Liver (tissue), 9 donors: Measurements from ENCODE around the gene CASP3. TPM values are rescaled to one million over a fixed set of nuclear protein-coding genes. Genes with fewer than 3 reads are reported as not detected.
A peak's percentile ranks its signal among the peaks of the same experiment; 100 is the strongest.

Experiments
- DNase-seq: peaks from one replicate; pipeline ENCODE4 v3.0.0-alpha.2; 2017; ENCODE audit warnings: low spot score
- H3K27ac ChIP-seq, 2 donors: one replicate each; pipeline ENCODE4 v1.7.0; 2013; ENCODE audit warnings: inconsistent platforms in 2 of 2, low read length in 2 of 2, control low read depth in 1 of 2, low read depth in 1 of 2, mild to moderate bottlenecking in 1 of 2
- H3K27me3 ChIP-seq, 4 donors: one replicate each; pipeline versions ENCODE4 v1.6.1 to v1.7.0; 2013; ENCODE audit warnings: low read length in 3 of 4, inconsistent platforms in 1 of 4, mild to moderate bottlenecking in 1 of 4, moderate library complexity in 1 of 4; ENCODE audit not compliant: control insufficient read depth in 4 of 4, insufficient read depth in 4 of 4
- H3K36me3 ChIP-seq, 4 donors: one replicate each; pipeline versions ENCODE4 v1.6.1 to v1.7.0; 2013; ENCODE audit warnings: low read length in 3 of 4, mild to moderate bottlenecking in 3 of 4, low read depth in 1 of 4, moderate library complexity in 1 of 4; ENCODE audit not compliant: control insufficient read depth in 4 of 4, insufficient read depth in 3 of 4
- H3K4me1 ChIP-seq, 4 donors: one replicate each; pipeline versions ENCODE4 v1.6.1 to v1.7.0; 2013; ENCODE audit warnings: low read length in 3 of 4, mild to moderate bottlenecking in 3 of 4, moderate library complexity in 1 of 4; ENCODE audit not compliant: control insufficient read depth in 4 of 4, insufficient read depth in 4 of 4
- H3K4me3 ChIP-seq, 3 donors: one replicate each; pipeline versions ENCODE4 v1.6.1 to v1.7.0; 2013; ENCODE audit warnings: low read length in 3 of 3, control low read depth in 1 of 3, low read depth in 1 of 3, mild to moderate bottlenecking in 1 of 3
- H3K9ac ChIP-seq, 2 donors: one replicate each; pipeline ENCODE4 v1.7.0; 2013; ENCODE audit warnings: low read length in 2 of 2, mild to moderate bottlenecking in 2 of 2, moderate library complexity in 2 of 2, control low read depth in 1 of 2, low read depth in 1 of 2
- H3K9me3 ChIP-seq, 4 donors: one replicate each; pipeline versions ENCODE4 v1.6.1 to v1.7.0; 2013; ENCODE audit warnings: low read length in 3 of 4; ENCODE audit not compliant: control insufficient read depth in 4 of 4
- EGR1 ChIP-seq, 2 donors: IDR thresholded peaks; 2 replicates each; pipeline ENCODE4 v1.6.1; 2016 to 2018; ENCODE audit warnings: antibody characterized with exemption in 2 of 2, low read depth in 2 of 2
- FOXA1 ChIP-seq: IDR thresholded peaks from 2 replicates; pipeline ENCODE4 v1.6.1; 2016; ENCODE audit warnings: antibody characterized with exemption
- FOXA2 ChIP-seq: IDR thresholded peaks from 2 replicates; pipeline ENCODE4 v1.6.1; 2016; ENCODE audit warnings: antibody characterized with exemption
- GABPA ChIP-seq, 2 donors: IDR thresholded peaks in 1 of 2; conservative IDR thresholded peaks in 1 of 2; 2 replicates each; pipeline ENCODE4 v1.6.1; 2016; ENCODE audit warnings: antibody characterized with exemption in 2 of 2, mild to moderate bottlenecking in 1 of 2, moderate library complexity in 1 of 2
- HNF4A ChIP-seq, 2 donors: conservative IDR thresholded peaks; 2 replicates each; pipeline ENCODE4 v1.6.1; 2016; ENCODE audit warnings: antibody characterized with exemption in 2 of 2, mild to moderate bottlenecking in 2 of 2
- HNF4G ChIP-seq: IDR thresholded peaks from 2 replicates; pipeline ENCODE4 v1.6.1; 2016; ENCODE audit warnings: antibody characterized with exemption
- JUND ChIP-seq, 2 donors: IDR thresholded peaks; 2 replicates each; pipeline ENCODE4 v1.6.1; 2016; ENCODE audit warnings: antibody characterized with exemption in 2 of 2
- NR2F2 ChIP-seq: IDR thresholded peaks from 2 replicates; pipeline ENCODE4 v1.6.1; 2016; ENCODE audit warnings: antibody characterized with exemption
- RAD21 ChIP-seq, 2 donors: IDR thresholded peaks; 2 replicates each; pipeline ENCODE4 v1.6.1; 2016; ENCODE audit warnings: antibody characterized with exemption in 2 of 2, mild to moderate bottlenecking in 2 of 2
- RXRA ChIP-seq, 2 donors: IDR thresholded peaks; 2 replicates each; pipeline ENCODE4 v1.6.1; 2017 to 2018; ENCODE audit warnings: antibody characterized with exemption in 2 of 2, mild to moderate bottlenecking in 1 of 2
- SP1 ChIP-seq: IDR thresholded peaks from 2 replicates; pipeline ENCODE4 v1.6.1; 2018; ENCODE audit warnings: antibody characterized with exemption, mild to moderate bottlenecking
- TAF1 ChIP-seq: conservative IDR thresholded peaks from 2 replicates; pipeline ENCODE4 v1.6.1; 2016; ENCODE audit warnings: antibody characterized with exemption, mild to moderate bottlenecking
- YY1 ChIP-seq: IDR thresholded peaks from 2 replicates; pipeline ENCODE4 v1.6.1; 2016; ENCODE audit warnings: antibody characterized with exemption, mild to moderate bottlenecking
- WGBS: extraction: QIAGEN DNeasy Blood & Tissue Kit; methylation state at CpG from one replicate; pipeline ENCODE4 v1.1.7; 2013; 5-methylcytosine and 5-hydroxymethylcytosine counted together
- polyA plus RNA-seq, 2 donors: library from polyadenylated mRNA; stranded (reverse) in 1 of 2; unstranded in 1 of 2; fragments of 200-250 nt in 1 of 2; fragments of >200 nt in 1 of 2; fragmentation: Nextera tagmentation in 1 of 2; extraction: Ambion mirVana in 1 of 2; gene quantifications; one replicate each; pipeline versions ENCODE4 v1.2.1 to v1.2.3, GENCODE V29; 2013 to 2015
- total RNA-seq, 2 donors: library from RNA; depleted of rRNA; stranded (reverse); fragments of >200 nt; gene quantifications; one replicate each; pipeline ENCODE4 v1.2.3, GENCODE V29; 2014
- TF ChIP-seq, protein P1 (sequence below): IDR thresholded peaks from 2 replicates; pipeline ENCODE4 v1.6.1; 2016; ENCODE audit warnings: antibody characterized with exemption
- TF ChIP-seq, protein P2 (sequence below): IDR thresholded peaks from 2 replicates; pipeline ENCODE4 v1.6.1; 2016; ENCODE audit warnings: antibody characterized with exemption
- TF ChIP-seq, protein P3 (sequence below): fragments of 150-350 bp; IDR thresholded peaks from 2 replicates; pipeline ENCODE4 v1.5.1; 2017; ENCODE audit warnings: improper control_type of control experiment, low read depth, low read length; ENCODE audit not compliant: missing input control
- TF ChIP-seq, protein P4 (sequence below): IDR thresholded peaks from 2 replicates; pipeline ENCODE4 v1.6.1; 2016; ENCODE audit warnings: antibody characterized with exemption
- donor health status: healthy.
- donor health status: healthy.
- donor health status: healthy.
- donor health status: healthy.
- donor health status: healthy.

The CASP3 gene
- total and polyA plus RNA-seq, 4 donors: 7.8 to 30.1 (median 11.8) TPM

DNA sequence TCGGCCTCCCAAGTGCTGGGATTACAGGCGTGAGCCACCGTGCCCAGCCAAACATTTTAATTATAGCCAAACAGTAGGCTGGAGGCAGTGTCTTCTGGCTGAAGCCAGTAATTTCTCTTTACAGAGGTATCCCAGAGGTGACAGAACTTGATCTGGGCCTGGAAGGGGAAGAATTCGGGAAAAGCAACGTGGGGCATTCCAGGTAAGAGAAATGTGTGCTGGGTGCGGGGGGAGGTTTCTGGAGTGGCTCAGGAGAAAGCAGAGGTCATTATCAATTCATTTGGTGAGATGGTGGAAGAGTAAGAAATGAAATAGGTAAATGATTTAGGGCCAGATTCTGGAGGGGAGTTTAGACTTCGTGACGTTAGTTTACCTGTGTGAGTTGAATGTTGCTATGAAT is 2.7 kb upstream of the CASP3 start:
- Histone ChIP-seq H3K9me3 (no peaks in the 10 kb centered on the region), H3K4me1 (peaks cover 0 to 28% (median 22%) of the 10 kb centered on the region in 4 donors), H3K36me3 (no peaks in the 10 kb centered on the region), H3K27ac (no peak overlapping the region), H3K27me3 (no peaks in the 10 kb centered on the region), H3K4me3 (no peak overlapping the region), H3K9ac (no peak overlapping the region)
- WGBS: 97% methylated on average over 8 of the region's 8 CpGs
- DNase-seq: no peak
- TF ChIP-seq HNF4G: no peak
- no peak for TF ChIP-seq NR2F2
- no peak for TF ChIP-seq YY1
- no peak for TF ChIP-seq RXRA (IDR thresholded peaks at IDR 0.05)
- TF ChIP-seq, protein P1, sequence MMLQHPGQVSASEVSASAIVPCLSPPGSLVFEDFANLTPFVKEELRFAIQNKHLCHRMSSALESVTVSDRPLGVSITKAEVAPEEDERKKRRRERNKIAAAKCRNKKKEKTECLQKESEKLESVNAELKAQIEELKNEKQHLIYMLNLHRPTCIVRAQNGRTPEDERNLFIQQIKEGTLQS: no peak
- TF ChIP-seq FOXA1: no peak
- no peak for TF ChIP-seq GABPA (IDR thresholded peaks at IDR 0.05 in 1 of 2, conservative IDR thresholded peaks at IDR 0.05 in 1 of 2)
- TF ChIP-seq, protein P2, sequence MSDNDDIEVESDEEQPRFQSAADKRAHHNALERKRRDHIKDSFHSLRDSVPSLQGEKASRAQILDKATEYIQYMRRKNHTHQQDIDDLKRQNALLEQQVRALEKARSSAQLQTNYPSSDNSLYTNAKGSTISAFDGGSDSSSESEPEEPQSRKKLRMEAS: no peak
- no peak for TF ChIP-seq RAD21 (IDR thresholded peaks at IDR 0.05)
- TF ChIP-seq, protein P3, sequence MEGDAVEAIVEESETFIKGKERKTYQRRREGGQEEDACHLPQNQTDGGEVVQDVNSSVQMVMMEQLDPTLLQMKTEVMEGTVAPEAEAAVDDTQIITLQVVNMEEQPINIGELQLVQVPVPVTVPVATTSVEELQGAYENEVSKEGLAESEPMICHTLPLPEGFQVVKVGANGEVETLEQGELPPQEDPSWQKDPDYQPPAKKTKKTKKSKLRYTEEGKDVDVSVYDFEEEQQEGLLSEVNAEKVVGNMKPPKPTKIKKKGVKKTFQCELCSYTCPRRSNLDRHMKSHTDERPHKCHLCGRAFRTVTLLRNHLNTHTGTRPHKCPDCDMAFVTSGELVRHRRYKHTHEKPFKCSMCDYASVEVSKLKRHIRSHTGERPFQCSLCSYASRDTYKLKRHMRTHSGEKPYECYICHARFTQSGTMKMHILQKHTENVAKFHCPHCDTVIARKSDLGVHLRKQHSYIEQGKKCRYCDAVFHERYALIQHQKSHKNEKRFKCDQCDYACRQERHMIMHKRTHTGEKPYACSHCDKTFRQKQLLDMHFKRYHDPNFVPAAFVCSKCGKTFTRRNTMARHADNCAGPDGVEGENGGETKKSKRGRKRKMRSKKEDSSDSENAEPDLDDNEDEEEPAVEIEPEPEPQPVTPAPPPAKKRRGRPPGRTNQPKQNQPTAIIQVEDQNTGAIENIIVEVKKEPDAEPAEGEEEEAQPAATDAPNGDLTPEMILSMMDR: no peak
- TF ChIP-seq HNF4A (conservative IDR thresholded peaks at IDR 0.05): no peak
- no peak for TF ChIP-seq EGR1 (IDR thresholded peaks at IDR 0.05; ENCODE audit: low read depth in 2 of 2)
- TF ChIP-seq SP1: no peak
- no peak for TF ChIP-seq JUND (IDR thresholded peaks at IDR 0.05)

DNA sequence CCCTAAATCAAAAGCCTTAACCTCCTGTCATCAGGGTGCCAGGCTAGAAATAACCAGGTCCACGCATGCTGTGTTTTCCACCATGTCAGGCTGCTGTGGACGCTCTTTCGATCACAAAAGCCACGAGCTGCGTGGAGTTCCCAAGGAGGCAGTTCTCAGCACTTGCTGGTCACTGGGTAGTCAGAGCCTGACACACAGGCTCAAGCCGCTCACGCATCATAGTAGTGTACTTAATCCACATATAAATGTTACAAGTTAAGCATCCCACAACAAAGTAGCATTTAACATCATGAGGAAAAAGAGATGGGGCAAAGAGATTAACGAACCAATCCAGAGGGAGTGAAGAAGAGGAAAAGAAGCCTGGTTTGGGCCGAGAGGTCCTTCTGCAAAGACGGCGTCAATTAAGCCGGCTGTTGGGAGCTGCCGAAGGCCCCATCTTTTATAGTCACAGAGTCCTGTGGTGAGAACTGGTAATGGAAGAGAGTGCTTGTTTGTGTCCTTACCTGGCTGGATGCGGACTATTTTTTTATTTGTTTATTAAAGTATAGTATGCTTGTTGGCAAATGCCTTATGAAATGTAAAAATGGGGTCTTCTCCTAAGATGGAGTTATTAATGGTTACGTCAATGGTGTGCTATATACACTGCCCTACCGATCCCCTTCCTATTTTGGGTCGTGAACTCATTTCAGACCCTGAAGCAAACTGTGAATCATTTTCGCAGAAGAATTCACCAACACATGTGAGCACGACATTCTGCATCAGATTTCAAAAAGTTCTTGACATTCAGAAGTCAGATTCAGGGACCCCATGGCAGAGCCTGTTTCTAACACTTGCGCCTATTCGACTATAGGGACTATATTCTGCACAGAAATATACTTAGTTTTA is 966 bp upstream of the CASP3 start:
- Histone ChIP-seq H3K27me3 (no peaks in the 10 kb centered on the region), H3K9me3 (no peaks in the 10 kb centered on the region), H3K36me3 (peaks cover 0 to 2% (median 0%) of the 10 kb centered on the region in 4 donors), H3K4me3 (peak overlapping the region; percentile 57 to 93 (median 86)), H3K4me1 (peaks cover 2 to 43% (median 36%) of the 10 kb centered on the region in 4 donors), H3K9ac (peak overlapping the region; percentile 79 to 96), H3K27ac (peak overlapping the region; percentile 70 to 86)
- no peak for TF ChIP-seq RAD21 (IDR thresholded peaks at IDR 0.05)
- TF ChIP-seq NR2F2: peak; percentile 8
- DNase-seq: no peak
- 41% methylated on average over 21 of the region's 21 CpGs for WGBS

DNA sequence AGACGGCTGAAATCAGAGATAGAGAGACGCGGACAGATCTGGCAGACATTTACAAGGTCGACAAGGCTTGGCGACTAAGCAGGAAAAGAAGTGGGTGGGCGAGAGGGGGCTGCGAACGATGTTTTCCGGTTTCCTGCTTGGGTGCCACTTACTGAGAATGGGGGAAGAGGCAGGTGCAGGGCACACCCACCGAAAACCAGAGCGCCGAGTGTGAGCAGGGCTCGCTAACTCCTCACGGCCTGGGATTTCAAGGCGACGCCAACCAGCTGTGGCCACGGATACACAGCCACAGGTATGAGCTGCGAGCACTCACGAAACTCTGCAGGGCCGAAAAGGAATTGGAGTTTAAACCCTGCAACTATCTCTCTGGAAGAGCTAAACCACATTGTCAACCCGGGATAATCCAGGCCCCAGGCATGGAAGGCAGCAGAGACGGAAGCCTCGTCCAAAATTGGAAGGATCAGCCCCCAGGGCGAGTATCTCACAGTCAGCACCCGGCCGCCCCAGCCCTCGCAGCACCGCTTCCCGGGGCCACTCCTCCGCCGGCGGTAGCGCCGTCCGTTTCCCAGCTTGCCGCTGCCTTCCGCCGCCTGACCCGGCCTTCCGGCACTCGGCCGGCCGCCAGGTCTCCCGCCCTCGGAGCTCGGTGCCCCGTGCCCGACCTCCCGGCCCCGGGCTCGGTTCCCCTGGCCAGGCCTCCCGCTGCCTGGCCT is 778 bp downstream of the CASP3 start:
- Histone ChIP-seq H3K9ac (peak overlapping the region; percentile 66 to 87), H3K27ac (peak overlapping the region; percentile 95 to 96), H3K36me3 (peaks cover 0 to 6% (median 1%) of the 10 kb centered on the region in 4 donors), H3K4me3 (peak overlapping the region; percentile 76 to 95 (median 78)), H3K27me3 (no peaks in the 10 kb centered on the region), H3K4me1 (peaks cover 2 to 46% (median 37%) of the 10 kb centered on the region in 4 donors), H3K9me3 (no peaks in the 10 kb centered on the region)
- under 1% methylated on average over 52 of the region's 52 CpGs for WGBS
- peak; percentile 66 for DNase-seq
- no peak for TF ChIP-seq SP1
- TF ChIP-seq FOXA2: no peak
- TF ChIP-seq YY1: no peak
- no peak for TF ChIP-seq EGR1 (IDR thresholded peaks at IDR 0.05; ENCODE audit: low read depth in 2 of 2)
- no peak for TF ChIP-seq NR2F2
- no peak for TF ChIP-seq HNF4G
- TF ChIP-seq, protein P3: no peak
- no peak for TF ChIP-seq JUND (IDR thresholded peaks at IDR 0.05)
- TF ChIP-seq, protein P2: no peak
- TF ChIP-seq TAF1: no peak
- TF ChIP-seq, protein P4, sequence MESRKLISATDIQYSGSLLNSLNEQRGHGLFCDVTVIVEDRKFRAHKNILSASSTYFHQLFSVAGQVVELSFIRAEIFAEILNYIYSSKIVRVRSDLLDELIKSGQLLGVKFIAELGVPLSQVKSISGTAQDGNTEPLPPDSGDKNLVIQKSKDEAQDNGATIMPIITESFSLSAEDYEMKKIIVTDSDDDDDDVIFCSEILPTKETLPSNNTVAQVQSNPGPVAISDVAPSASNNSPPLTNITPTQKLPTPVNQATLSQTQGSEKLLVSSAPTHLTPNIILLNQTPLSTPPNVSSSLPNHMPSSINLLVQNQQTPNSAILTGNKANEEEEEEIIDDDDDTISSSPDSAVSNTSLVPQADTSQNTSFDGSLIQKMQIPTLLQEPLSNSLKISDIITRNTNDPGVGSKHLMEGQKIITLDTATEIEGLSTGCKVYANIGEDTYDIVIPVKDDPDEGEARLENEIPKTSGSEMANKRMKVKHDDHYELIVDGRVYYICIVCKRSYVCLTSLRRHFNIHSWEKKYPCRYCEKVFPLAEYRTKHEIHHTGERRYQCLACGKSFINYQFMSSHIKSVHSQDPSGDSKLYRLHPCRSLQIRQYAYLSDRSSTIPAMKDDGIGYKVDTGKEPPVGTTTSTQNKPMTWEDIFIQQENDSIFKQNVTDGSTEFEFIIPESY: no peak
- no peak for TF ChIP-seq HNF4A (conservative IDR thresholded peaks at IDR 0.05)
- no peak for TF ChIP-seq FOXA1
